Fibroblast of lung (primary cell): Measurements from ENCODE around the gene TMEM72. TPM values are rescaled to one million over a fixed set of nuclear protein-coding genes. Genes with fewer than 3 reads are reported as not detected.

Experiments used
- DNase-seq, 2 donors: peaks; one replicate each; pipeline versions ENCODE4 v3.0.0 to v3.0.0-alpha.2; 2010; ENCODE audit warnings: low read depth in 2 of 2
- H2AFZ ChIP-seq: 2 replicates; pipeline ENCODE4 v1.5.1; 2012; ENCODE audit warnings: low read length, control low read depth, inconsistent platforms
- H3K27ac ChIP-seq: 2 replicates; pipeline ENCODE4 v1.5.1; 2011; ENCODE audit warnings: low read length, control low read depth; ENCODE audit not compliant: insufficient read depth
- H3K27me3 ChIP-seq: 2 replicates; pipeline ENCODE4 v1.5.1; 2011; ENCODE audit warnings: mild to moderate bottlenecking, low read length; ENCODE audit not compliant: control insufficient read depth, insufficient read depth
- H3K36me3 ChIP-seq: 2 replicates; pipeline ENCODE4 v1.5.1; 2011; ENCODE audit warnings: low read length; ENCODE audit not compliant: control insufficient read depth, insufficient read depth
- H3K4me1 ChIP-seq: 2 replicates; pipeline ENCODE4 v1.5.1; 2011; ENCODE audit warnings: low read length; ENCODE audit not compliant: control insufficient read depth, insufficient read depth; ENCODE audit errors: extremely low read depth
- H3K4me2 ChIP-seq: 2 replicates; pipeline ENCODE4 v1.5.1; 2011; ENCODE audit warnings: low read length, control low read depth; ENCODE audit not compliant: insufficient read depth; ENCODE audit errors: extremely low read depth
- H3K4me3 ChIP-seq, 4 experiments: fragments of 200-600 bp in 1 of 4; sonication (generic) in 1 of 4; replicated peaks in 1 of 4; 2 replicates each; pipeline ENCODE4 v1.5.1; 2011 to 2016; ENCODE audit warnings: low read length in 4 of 4, low read depth in 3 of 4, mild to moderate bottlenecking in 3 of 4, control low read depth in 2 of 4, inconsistent platforms in 1 of 4, mixed read lengths in 1 of 4; ENCODE audit not compliant: insufficient read depth in 1 of 4; ENCODE audit errors: control extremely low read depth in 1 of 4
- H3K79me2 ChIP-seq: 2 replicates; pipeline ENCODE4 v1.5.1; 2012; ENCODE audit warnings: mild to moderate bottlenecking, low read length, inconsistent platforms; ENCODE audit not compliant: control insufficient read depth, insufficient read depth
- H3K9ac ChIP-seq: 2 replicates; pipeline ENCODE4 v1.5.1; 2011; ENCODE audit warnings: mild to moderate bottlenecking, low read length, control low read depth; ENCODE audit not compliant: insufficient read depth
- H3K9me3 ChIP-seq: 2 replicates; pipeline ENCODE4 v1.5.1; 2012; ENCODE audit warnings: low read depth, low read length; ENCODE audit not compliant: control insufficient read depth, insufficient read depth
- H4K20me1 ChIP-seq: 2 replicates; pipeline ENCODE4 v1.5.1; 2011; ENCODE audit warnings: low read length; ENCODE audit not compliant: control insufficient read depth, insufficient read depth; ENCODE audit errors: extremely low read depth
- EZH2 ChIP-seq: IDR thresholded peaks from 2 replicates; pipeline ENCODE4 v1.5.1; 2012; ENCODE audit warnings: low read length, control low read depth, mild to moderate bottlenecking; ENCODE audit errors: missing control alignments
- polyA plus RNA-seq, 2 donors: library from polyadenylated mRNA; depleted of rRNA in 1 of 2; stranded (reverse) in 1 of 2; unstranded in 1 of 2; fragments of >200 nt; gene quantifications; 2 replicates each; pipeline ENCODE4 v1.2.1, GENCODE V29; 2011 to 2012; ENCODE audit warnings: missing spikeins in 1 of 2
- total RNA-seq: library from RNA; depleted of rRNA; stranded (reverse); fragments of >200 nt; gene quantifications from 2 replicates; pipeline ENCODE4 v1.2.1, GENCODE V29; 2014
- TF ChIP-seq, protein P1 (sequence below), 2 donors: IDR thresholded peaks in 1 of 2; conservative IDR thresholded peaks in 1 of 2; 1 replicate in 1 of 2; 2 replicates in 1 of 2; pipeline ENCODE4 v1.5.1; 2011 to 2012; ENCODE audit warnings: low read length in 2 of 2, control low read depth in 1 of 2, inconsistent platforms in 1 of 2, low read depth in 1 of 2, mild to moderate bottlenecking in 1 of 2

Gene TMEM72
- total and polyA plus RNA-seq, 2 donors (not counting 1 experiment from before 2014, with no cell fraction given): not detected

GRCh38 chr10:44962870-44963738, 52.0 kb downstream of the TMEM72 start:
- Histone ChIP-seq H4K20me1 (no peaks in the 10 kb centered on the region), H3K36me3 (no peaks in the 10 kb centered on the region), H3K27me3 (no peaks in the 10 kb centered on the region), H3K9me3 (no peaks in the 10 kb centered on the region), H3K4me3 (no peak overlapping the region), H2AFZ (no peak overlapping the region), H3K27ac (no peak overlapping the region), H3K79me2 (no peaks in the 10 kb centered on the region), H3K4me2 (no peak overlapping the region), H3K9ac (no peak overlapping the region), H3K4me1 (peaks cover 13% of the 10 kb centered on the region)
- TF ChIP-seq, protein P1, sequence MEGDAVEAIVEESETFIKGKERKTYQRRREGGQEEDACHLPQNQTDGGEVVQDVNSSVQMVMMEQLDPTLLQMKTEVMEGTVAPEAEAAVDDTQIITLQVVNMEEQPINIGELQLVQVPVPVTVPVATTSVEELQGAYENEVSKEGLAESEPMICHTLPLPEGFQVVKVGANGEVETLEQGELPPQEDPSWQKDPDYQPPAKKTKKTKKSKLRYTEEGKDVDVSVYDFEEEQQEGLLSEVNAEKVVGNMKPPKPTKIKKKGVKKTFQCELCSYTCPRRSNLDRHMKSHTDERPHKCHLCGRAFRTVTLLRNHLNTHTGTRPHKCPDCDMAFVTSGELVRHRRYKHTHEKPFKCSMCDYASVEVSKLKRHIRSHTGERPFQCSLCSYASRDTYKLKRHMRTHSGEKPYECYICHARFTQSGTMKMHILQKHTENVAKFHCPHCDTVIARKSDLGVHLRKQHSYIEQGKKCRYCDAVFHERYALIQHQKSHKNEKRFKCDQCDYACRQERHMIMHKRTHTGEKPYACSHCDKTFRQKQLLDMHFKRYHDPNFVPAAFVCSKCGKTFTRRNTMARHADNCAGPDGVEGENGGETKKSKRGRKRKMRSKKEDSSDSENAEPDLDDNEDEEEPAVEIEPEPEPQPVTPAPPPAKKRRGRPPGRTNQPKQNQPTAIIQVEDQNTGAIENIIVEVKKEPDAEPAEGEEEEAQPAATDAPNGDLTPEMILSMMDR (conservative IDR thresholded peaks at IDR 0.05 in 1 of 2, IDR thresholded peaks at IDR 0.05 in 1 of 2; ENCODE audit: low read depth in 1 of 2, low read length in 2 of 2): peak in 1 of 2 donors; percentile 22
- TF ChIP-seq EZH2: no peak
- no peak for DNase-seq

GRCh38 chr10:44963772-44964633, 52.9 kb downstream of the TMEM72 start:
- H3K4me3 ChIP-seq: no peak overlapping the region
- no peak for TF ChIP-seq EZH2
- TF ChIP-seq, protein P1 (conservative IDR thresholded peaks at IDR 0.05 in 1 of 2, IDR thresholded peaks at IDR 0.05 in 1 of 2; ENCODE audit: low read depth in 1 of 2, low read length in 2 of 2): no peak

DNA sequence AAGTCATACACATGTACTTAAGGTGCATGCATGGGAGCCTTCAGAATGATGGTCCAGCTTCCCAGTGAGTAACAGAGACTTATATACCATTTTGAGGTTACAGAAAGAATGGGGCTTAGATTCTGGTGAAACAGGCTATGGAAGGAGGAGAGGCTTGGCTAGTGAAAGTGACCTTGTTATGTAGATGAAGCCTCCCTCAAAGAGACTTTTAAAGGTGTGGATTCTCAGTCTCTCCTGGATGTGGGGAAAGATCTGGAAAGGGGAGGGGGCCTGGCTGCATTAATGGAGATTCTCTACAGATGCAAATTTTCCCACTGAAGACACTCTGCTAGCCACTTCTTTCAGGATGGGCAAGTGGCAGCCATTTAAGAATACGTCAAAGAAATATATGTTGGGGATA, 54.0 kb downstream of the TMEM72 start:
- no peak overlapping the region for H3K4me2 ChIP-seq
- no peaks in the 10 kb centered on the region for H4K20me1 ChIP-seq
- H3K4me3 ChIP-seq: no peak overlapping the region
- peaks cover 6% of the 10 kb centered on the region for H3K4me1 ChIP-seq
- no peak overlapping the region for H3K9ac ChIP-seq
- no peak overlapping the region for H2AFZ ChIP-seq
- no peaks in the 10 kb centered on the region for H3K9me3 ChIP-seq
- no peak overlapping the region for H3K27ac ChIP-seq
- no peaks in the 10 kb centered on the region for H3K79me2 ChIP-seq
- H3K27me3 ChIP-seq: no peaks in the 10 kb centered on the region
- no peak for DNase-seq
- TF ChIP-seq, protein P1 (conservative IDR thresholded peaks at IDR 0.05 in 1 of 2, IDR thresholded peaks at IDR 0.05 in 1 of 2; ENCODE audit: low read depth in 1 of 2, low read length in 2 of 2): no peak
- no peak for TF ChIP-seq EZH2
- no peaks in the 10 kb centered on the region for H3K36me3 ChIP-seq

More at GRCh38 chr10:44963772-44964633, 52.9 kb downstream of the TMEM72 start:
- no peaks in the 10 kb centered on the region for H4K20me1 ChIP-seq
- H3K27ac ChIP-seq: no peak overlapping the region
- no peaks in the 10 kb centered on the region for H3K9me3 ChIP-seq
- H3K9ac ChIP-seq: no peak overlapping the region
- peaks cover 8% of the 10 kb centered on the region for H3K4me1 ChIP-seq
- H3K27me3 ChIP-seq: no peaks in the 10 kb centered on the region
- H3K79me2 ChIP-seq: no peaks in the 10 kb centered on the region
- peak; percentile 34 to 58 for DNase-seq
- H3K36me3 ChIP-seq: no peaks in the 10 kb centered on the region
- peak overlapping the region; percentile 20 for H2AFZ ChIP-seq
- H3K4me2 ChIP-seq: no peak overlapping the region
